Measurements from ENCODE around the gene DDX41.
"Not testable (repeated sequence)": the region's sequence is repeated elsewhere in the genome, so short reads cannot be mapped to it uniquely, and the experiment has no call there.

The DDX41 gene

DNA sequence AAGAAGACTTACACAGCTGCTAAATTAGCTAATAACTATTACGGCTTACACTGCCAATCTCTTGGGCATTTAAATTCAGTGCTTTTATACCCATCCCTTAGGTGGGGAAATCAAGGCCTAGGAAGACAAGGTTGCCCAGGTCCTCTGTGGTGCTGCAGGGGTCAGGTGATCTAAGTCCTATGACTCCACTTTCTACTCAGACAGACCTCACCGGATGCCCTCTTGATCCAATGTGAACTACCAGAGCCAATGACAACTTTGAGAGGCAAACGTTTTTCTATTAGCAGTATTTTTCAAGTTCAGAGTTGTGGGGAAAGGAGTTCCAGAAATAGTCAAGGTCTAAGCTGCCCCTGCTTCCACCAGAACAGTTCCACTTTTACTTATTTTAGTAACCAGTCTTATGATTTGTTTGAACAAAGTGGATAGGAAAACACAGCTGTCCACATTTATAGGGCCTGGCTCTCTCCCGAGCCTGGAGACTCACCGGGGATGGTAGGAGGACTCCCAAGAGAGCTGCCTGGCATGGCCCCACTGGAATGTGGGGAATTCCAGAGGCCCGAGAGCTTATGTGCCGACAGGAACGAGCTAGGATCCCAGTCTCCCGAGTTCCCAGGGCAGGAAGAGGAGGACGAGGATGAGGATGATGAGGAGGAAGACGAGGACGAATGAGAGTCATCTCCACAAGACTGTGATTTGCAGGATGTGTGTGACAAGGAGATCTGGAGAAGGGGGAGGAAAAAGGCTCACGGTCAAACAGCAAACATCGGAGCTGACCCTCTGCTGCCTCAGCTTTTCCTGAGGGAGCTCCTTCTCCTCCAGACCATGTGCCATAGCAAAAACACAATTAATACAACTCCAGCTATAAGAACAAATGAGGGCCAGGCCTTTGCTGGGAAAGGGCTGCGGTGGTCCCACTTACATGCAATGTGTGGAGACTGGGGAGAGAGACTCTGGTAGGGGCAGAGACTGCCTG lies 20.9 kb upstream of the DDX41 start:
- no peak for DNase-seq (ENCODE audit: low read depth)

DNA sequence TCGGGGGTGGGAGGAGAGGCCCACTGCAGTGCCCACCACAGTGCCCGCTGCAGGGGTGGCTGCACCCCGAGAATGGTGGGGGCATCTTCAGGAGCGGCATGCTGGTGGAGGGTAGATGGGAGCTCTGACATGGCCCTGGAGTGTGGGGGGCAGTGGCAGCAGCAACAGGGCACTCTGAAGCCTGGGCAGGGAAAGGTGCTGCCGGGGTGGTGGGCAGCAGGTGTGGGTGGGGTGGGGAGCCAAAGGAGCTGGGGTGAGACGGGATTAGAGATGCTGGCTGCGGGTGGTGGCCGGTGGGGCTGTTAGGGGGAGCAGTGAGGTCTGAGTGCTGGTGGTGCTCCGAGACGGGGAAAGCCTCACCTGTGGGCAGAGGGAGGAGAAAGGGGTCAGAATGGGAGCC lies 19.6 kb upstream of the DDX41 start:
- DNase-seq (ENCODE audit: low read depth), result no peak

DNA sequence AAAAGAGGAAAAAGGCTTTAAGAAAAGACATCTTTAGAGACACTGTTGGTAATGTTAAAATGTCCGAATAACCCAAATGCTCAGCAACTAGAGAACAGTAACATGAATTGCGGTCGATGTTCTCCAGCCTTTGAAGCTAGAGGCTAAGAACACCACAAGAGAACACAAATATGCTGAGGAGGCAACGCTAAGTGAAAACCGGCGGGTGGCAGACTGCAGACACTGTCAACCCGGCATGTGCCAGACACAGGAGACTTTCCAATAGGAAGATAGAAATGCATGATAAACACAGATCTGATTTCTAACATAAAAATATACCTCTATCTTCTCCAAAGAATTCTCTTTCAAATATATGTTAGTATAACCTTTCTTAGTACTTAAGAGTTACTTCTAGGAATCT lies 18.4 kb upstream of the DDX41 start:
- DNase-seq (ENCODE audit: low read depth), result no peak

DNA sequence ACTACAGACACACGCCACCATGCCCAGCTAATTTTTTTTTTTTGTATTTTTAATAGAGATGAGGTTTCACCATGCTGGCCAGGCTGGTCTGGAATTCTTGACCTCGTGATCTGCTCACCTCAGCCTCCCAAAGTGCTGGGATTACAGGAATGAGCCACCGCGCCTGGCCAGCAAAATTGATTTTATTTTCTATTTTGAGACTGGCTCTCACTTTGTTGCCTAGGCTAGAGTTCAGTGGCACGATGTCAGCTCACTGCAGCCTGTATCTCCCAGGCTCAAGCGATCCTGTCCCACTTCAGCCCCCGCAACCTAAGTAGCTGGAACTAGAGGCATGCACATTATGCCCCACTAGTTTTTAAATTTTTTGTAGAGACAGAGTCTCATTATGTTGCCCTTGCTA lies 17.7 kb upstream of the DDX41 start:
- not testable (repeated sequence) for DNase-seq (ENCODE audit: low read depth)

DNA sequence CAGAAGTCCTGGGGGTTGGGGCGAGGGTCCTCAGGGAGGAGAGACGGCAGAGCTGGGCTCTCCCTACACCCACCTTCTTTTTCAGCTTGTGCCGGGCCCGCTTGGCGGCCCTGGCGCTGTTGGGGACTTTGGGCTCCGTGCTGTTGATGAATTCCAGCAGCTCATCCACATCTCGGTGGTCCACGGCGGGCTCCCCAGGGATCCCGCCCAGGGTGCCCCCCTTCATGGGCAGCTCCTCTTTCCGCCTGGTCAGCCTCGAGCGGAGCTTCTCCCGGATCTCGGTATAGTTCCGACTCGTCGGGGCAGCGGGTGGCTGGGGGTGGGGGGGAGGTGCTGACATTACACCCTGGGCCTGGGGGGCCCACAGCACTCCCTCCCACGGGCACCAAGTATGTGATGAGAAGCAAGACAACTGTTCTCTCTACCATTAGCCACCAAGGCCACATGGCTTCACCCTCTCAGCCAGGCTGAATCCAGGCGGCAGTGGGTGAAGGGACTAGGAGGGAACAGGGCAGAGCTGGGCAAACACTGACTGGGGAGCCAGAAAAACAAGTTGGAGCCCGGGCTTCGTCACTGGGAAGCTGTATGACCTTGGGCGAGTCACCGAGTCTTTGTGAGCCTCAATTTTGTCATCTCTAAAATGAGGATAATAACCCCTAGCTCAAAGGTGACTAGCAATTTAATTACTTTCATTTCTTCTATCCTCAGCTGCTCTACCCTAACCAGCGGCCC lies 14.6 kb upstream of the DDX41 start:
- DNase-seq (ENCODE audit: low read depth), result no peak

DNA sequence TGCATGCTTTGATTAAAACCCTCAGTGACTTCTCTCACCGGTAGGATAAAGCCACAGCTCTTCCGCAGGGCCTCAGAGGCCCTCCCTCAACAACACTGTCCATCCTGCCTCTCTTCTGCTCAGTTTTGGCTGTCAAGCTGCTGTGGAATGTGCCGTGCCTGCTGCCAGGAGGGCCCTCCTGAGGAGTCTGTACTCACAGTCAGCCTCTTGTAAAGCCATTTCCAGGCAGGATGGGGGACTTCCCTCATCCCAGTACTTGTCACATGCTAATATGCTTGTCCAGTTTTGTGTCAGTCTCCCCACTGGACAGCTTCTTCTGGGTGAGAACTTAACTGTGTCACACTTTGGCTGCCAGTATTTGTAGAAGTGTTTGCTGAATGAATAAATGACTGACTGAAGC lies 13.9 kb upstream of the DDX41 start:
- no peak for DNase-seq (ENCODE audit: low read depth)

DNA sequence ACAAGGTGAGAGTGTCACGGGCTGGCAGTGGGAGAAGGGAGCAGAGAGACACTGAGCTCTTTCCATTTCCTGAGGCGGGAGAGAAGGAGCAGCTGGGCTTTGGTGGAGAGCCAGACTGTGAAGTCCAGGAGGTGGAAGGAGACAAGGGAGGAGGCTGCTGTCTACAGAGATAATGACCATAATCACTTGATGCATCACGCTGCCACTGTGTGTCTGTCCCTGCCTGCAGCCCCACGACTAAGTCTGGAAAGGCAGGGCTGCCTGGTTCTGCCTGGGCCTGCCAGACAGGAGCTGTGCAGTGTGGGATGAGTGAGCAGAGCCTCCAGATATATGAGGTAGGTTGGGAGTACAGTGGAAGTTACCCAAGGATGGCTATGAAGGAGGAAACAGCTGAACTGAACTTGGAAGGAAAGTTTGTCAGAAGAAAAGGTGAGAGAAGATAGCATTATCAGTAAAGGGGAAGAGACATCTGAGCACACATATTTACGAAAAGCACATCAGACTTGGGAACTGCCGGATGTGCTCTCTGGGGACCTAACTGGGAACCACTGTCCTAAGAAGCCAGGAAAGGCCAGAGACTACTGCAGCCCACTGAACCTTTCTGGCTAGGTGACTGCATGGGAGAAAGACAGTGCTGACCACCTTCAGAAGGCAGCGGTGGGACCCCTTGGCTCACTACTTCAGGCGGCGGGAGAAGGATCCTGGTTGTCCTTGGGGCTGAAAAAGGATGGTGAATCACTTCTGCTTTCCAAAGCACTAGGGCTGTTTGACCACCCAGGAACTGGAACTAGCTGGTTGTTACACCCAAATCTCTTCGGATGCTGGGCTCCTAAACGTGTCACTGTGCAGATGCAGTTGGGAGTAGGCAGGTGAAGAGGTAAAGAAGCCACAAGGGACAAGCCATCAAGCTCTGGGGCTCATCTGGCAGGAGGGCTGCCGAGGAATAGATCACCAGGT lies 12.8 kb upstream of the DDX41 start:
- DNase-seq (ENCODE audit: low read depth), result no peak

DNA sequence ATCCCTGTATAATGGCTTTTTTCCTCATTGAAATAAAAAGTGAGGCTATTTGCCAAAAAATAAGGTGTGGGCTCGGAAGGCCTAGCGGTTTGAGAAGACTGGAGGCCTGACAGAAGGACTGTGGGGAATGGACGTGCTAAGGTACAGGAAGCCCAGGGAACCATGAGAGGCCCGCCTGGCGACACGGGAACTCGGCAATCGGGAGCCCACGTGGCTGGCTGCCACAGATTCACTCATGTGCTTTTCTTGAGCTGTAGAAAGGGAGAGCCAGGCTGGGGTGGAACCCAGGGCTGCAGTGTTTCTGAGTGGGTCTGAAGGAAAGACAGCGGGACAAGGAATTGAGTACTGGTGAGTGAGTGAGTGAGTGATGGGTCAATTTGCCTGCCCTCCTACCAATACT lies 11.9 kb upstream of the DDX41 start:
- DNase-seq (ENCODE audit: low read depth), result no peak

DNA sequence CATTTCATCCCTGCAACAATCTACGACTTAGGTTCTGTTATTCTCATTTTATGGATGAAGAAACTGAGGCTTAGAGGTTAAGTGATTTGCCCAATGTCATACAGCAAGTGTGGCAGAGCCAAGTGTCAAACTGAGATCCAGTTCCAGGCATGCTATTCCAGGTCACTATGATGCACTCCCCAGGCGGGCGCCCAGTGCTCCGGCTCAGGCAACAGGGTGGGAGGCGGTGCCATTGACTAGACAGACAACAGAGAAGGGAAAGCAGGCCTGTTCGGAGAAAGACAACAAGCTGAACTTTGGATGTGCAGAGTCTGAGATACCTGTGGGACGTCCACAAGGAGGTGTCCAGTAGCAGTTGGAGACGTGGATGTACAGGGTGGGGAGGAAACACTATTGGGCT lies 10.8 kb upstream of the DDX41 start:
- no peak for DNase-seq (ENCODE audit: low read depth)

DNA sequence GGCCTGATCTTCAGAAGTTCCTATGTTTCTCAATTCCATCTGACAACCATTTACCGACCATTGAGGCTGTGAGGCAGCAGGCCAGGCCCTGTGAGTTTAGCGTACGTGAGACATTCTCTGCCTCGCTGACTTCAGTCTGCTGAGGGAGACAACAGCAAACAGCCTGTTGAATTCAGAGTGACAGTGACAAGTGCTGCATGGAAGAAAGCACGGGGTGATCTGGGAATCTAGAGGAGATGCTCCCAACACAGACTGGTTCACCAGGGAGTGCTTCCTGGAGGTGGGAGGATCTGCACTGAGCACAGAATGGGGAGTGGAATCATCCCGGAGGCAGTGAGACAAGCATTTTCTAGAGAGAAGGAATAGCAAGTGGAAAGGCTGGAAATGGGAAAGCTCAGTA lies 10.0 kb upstream of the DDX41 start:
- DNase-seq (ENCODE audit: low read depth), result no peak

DNA sequence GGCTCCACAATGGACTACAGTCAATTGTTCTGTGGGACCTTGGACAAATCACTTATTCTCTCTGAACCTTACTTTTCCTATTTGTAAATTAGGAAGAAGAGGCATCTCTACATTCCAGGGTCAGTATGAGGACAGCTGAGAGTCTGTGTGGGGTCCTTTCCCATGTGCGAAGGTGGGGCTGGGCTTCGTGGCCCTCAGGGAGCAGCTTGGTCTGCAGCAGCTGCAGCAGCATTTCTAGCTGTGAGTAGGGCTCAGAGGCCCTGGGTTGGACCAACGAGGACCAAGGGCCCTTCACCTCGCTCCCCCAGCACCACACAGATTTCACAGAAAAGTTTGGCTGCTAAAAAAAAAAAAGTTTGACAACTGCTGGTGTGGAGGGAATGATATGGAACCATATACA lies 9.4 kb upstream of the DDX41 start:
- DNase-seq (ENCODE audit: low read depth), result no peak

DNA sequence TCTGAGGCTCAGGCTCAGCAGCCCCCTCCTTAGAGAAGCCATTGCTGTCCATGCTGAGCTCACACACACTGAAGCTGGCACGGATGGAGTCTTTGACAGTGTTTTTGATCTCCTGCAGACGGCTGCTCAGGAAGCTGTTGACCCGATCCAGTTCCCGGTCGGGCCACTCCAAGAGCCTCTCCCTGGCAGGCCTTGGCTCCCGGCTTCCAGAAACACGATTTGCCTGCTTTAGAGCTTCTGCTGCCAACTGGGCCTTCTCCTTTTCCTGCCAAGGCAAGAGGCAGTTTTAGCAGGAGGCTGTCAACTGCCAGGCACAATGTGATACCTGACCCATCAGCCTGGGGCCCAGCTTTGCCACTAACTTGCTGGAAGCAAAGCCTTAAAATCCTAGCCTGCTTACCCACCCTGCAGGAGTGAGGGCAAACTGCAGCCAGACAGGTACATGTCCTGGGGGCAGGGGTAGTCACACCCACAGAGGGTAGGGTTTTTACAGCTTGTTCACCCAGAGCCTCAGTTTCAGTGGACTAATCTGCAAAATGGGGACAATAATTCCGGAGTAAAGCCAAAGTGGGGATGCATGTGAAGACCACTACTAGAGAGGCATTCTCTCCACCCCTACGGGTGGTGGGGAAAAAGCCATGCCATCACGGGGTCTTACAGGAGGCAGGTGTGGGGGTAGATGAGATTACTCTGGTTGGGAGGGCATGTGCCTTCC lies 8.3 kb upstream of the DDX41 start:
- no peak for DNase-seq (ENCODE audit: low read depth)

DNA sequence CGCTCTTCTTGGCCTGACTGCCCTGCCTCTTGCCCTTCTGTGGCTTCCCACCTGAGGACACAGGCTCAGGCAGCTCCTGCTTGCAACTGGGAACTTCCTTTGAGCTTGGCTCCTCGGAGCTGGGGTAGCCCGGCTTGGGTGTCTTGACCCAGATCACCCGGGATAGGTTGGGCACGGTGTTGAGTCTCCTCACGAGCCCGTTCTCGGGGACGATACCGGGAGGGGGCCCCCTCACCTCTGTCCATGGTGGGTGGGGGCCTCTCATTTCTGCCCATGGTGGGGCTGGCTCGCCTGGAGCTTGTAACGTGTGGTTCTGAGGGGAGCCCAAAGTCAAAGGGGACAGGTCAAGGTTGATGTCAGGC lies 7.8 kb upstream of the DDX41 start:
- DNase-seq (ENCODE audit: low read depth), result no peak

DNA sequence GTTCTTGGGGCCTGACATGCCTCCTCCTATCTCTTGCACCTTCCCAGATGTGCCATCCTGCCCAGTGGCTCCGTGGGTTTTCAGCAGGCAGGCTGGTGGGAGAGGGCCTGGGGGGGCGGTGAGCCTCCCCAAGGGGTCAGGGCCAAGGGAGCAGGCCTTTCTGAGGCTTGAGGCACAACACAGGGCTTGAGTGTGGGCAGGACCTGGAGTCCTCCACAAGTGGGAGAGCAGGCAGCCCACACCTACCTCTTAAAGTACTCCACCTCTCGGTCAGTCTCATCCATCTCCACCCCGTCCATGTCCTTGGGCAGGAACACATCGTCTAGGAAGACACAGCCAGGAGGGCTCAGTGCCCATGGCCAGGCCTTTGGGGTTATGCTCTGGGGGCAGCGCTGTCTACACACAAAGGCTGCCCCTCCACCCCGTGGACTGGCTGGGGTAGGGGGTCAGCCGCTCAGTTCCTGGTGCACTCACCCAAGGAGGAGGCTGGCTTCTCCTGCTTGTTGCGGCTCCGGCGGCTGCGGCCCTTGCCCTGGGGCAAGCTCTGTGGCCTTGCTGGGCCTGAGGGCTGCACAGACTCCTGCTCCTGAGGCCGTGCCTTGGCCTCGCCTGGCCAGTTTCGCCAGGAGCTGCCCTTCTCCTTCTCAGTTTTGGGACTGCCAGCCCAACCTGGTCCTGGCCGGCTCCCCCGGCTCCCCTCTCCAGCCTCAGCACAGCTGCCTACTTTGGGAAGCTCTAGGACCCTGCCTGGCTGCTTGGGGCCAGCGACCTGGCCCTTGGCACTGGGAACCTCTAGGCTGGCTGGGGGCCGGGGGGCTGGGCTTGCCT lies 7.2 kb upstream of the DDX41 start:
- no peak for DNase-seq (ENCODE audit: low read depth)

DNA sequence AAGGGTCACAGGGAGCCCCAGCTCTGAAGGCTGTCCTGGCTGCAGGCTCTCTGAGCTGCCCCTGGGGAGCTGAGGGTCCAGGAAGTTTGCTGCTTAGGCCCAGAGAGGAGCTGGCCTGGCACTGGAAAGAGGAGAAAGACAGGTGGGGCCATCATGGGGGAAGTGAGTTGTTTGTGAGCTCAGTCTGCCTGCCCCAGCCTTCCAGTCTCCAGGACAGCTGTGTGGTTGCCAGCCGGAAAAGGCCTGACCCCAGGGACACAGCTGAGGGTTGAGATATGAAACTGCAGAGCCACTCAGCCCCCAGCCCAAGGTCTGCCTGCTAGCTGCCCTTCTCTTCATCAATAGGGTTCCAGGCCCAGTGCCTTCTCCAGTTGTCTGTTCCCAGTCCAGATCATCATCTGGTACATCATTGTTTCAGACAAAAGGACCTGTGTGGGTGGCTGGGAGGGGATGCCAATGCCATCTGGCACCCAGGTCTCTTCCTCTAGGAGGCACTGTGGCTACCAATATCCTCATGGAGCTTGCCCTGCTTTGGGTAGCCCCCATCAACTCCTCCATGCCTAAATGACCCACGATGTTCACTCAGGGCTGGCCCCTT lies 4.3 kb upstream of the DDX41 start:
- DNase-seq (ENCODE audit: low read depth), result no peak

DNA sequence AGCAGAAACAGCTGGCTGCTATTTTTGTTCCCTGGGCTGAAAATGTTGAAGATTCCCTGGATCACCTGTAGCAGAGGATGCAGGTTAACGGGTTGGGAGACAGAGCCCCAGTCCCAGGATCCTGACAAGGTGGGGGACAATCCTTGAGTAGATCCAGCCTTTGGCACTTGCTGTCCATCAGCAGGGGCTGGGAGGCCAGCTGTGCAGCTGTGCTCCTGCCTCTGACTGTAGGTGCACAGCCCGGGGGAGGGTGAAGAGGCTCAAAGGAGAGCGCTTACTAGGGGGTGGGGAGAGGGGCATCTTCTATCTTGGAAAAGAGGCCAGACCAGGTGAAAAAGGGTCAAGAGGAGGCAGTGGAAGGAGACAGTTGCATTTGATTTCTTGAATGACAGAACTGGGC lies 3.5 kb upstream of the DDX41 start:
- no peak for DNase-seq (ENCODE audit: low read depth)

DNA sequence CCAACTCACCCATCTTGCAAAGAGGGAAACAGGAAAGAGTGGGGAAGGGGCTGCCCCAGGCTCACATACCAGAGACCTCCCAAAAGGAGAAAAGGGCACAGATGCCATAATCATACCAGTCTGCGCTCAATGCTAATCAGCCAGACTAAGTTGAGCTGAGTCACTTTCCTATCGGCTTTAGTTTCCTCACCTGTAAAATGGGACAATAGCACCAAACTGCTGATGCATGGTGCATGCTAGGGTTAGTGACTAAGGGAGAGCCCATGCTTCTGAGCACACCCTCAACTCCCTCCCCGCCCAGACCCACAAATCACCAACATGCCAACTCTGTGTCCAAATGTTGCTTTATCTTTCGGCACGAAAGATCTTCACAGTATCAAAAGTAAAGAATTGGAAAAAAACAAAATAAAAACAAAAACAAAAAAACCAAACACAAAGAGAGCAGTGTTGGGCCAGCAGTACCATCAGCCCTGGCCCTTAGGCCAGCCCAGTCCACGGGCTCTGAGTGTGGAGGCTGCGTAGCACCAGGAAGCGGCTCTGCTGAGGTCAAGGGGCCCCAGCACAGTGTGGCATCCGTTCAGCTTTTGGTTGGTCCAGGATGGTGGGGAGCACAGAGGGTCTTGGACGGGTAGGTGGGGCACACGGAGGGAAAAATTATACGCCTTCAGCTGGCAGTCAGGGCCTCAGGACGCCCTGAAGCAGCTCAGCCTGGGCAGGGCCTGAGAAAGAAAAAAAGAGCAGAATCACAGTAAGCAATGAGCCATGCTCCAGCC lies 2.9 kb upstream of the DDX41 start:
- DNase-seq (ENCODE audit: low read depth), result no peak

DNA sequence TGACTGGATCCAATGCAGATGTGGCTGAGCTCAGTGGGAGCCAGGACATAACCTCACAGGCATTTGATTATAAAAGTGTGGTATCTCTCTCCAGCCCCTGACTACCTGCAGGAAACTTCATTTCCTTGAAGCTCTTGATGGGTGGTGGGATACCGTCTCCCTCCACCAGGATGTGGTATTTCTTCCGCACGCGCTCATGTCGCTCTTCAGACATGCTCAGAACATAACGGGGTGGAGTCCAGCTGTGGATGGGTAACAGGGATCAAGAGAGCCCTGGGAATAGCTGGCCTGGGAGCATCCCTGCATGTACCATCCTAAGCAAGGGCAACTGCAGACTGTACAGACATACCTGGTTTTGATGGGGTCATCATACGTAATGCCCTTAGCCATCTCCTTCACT lies 1.2 kb downstream of the DDX41 start:
- no peak for DNase-seq (ENCODE audit: low read depth)

DNA sequence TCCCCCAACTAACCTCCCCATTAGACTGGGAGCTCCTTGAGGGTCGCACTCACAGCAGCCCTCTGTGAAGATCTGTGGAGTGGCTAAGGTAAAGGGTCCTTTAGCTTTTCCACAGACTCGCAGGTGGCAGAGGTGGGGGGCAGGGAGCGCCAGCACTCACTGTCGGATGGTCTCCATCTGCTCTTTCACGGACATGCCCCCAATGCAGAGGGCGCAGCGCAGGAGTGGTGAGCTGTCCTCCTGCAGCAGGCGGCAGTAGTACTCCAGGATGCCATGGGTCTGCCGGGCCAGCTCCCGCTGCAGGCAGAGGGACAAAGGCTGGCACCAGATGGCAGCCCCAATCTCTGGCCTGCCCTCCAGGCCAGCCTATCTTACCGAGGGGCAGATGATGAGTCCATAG lies 2.2 kb downstream of the DDX41 start:
- no peak for DNase-seq (ENCODE audit: low read depth)

DNA sequence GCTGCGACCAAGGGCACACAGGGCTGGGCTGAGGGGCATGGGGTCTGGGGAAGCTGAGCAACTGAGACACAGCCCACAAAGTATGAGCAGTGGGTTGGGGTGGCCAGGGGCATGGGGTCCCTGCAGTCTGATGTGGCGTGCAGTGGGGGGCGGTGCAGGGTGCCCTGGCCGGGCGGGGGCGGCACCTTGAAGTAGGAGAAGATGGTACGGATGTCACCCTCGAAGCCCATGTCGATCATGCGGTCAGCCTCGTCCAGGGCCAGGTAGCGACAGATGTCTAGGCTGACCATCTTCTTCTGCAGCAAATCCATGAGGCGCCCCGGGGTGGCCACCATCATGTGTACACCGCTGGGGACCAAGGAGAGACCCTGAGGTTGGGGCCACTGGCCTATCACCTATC lies 3.3 kb downstream of the DDX41 start:
- DNase-seq (ENCODE audit: low read depth), result no peak
